ENCODE data around the gene SYTL3. TPM values are rescaled to one million over a fixed set of nuclear protein-coding genes. Genes with fewer than 3 reads are reported as not detected.
A peak's percentile ranks its signal among the peaks of the same experiment; 100 is the strongest.

The SYTL3 gene
- total RNA-seq, 1 experiment from 2014 or later = 0.65 TPM

GRCh38 chr6:158633127-158633526, 16.7 kb upstream of the SYTL3 start:
- peaks cover 65% of the 10 kb centered on the region for H3K36me3 Mint-ChIP-seq (ENCODE audit: insufficient read depth, unreplicated experiment)
- no peak for TF ChIP-seq CTCF (IDR thresholded peaks at IDR 0.05; ENCODE audit: unreplicated experiment)
- DNase-seq (ENCODE audit: unreplicated experiment) = no peak
- intact Hi-C loops (cut with micrococcal nuclease) = no loop called here
- H3K27ac Mint-ChIP-seq (ENCODE audit: low read depth, unreplicated experiment) = peak overlapping the region; percentile 81
- no peaks in the 10 kb centered on the region for H3K9me3 Mint-ChIP-seq (ENCODE audit: unreplicated experiment)
- H3K4me1 Mint-ChIP-seq (ENCODE audit: insufficient read depth, unreplicated experiment) = peaks cover 13% of the 10 kb centered on the region
- CTCF ChIA-PET = interaction anchor here (0.8 kb wide), 1 partner anchor 25 kb away, joined by 3 read pairs; no protein-coding TSS in a partner anchor
- BruUV-seq (replicated peaks) = no TSS peak
- no peaks in the 10 kb centered on the region for H3K27me3 Mint-ChIP-seq (ENCODE audit: insufficient read depth, unreplicated experiment)
- no peak overlapping the region for H3K4me3 Mint-ChIP-seq (ENCODE audit: unreplicated experiment)
- POLR2A ChIA-PET = interaction anchor here (0.8 to 6.5 kb wide), 2 partner anchors 9 to 74 kb away, joined by 3 to 41 read pairs; partner anchors contain the start of gene DYNLT1

GRCh38 chr6:158634695-158635426, 15.0 kb upstream of the SYTL3 start:
- Mint-ChIP-seq H3K27ac (ENCODE audit: low read depth, unreplicated experiment) (no peak overlapping the region), H3K36me3 (ENCODE audit: insufficient read depth, unreplicated experiment) (peaks cover 68% of the 10 kb centered on the region), H3K4me3 (ENCODE audit: unreplicated experiment) (no peak overlapping the region), H3K4me1 (ENCODE audit: insufficient read depth, unreplicated experiment) (peaks cover 13% of the 10 kb centered on the region), H3K9me3 (ENCODE audit: unreplicated experiment) (no peaks in the 10 kb centered on the region), H3K27me3 (ENCODE audit: insufficient read depth, unreplicated experiment) (no peaks in the 10 kb centered on the region)
- BruUV-seq (replicated peaks) = no TSS peak
- DNase-seq (ENCODE audit: unreplicated experiment) = no peak
- TF ChIP-seq CTCF (IDR thresholded peaks at IDR 0.05; ENCODE audit: unreplicated experiment) = no peak
- intact Hi-C loops (cut with micrococcal nuclease) = no loop called here
- ChIA-PET CTCF (interaction anchor here (0.8 to 1.2 kb wide), 2 partner anchors 30 to 57 kb away, joined by 3 read pairs; no protein-coding TSS in a partner anchor), POLR2A (interaction anchor here (0.8 kb wide), 2 partner anchors 8 to 56 kb away, joined by 3 read pairs; no protein-coding TSS in a partner anchor)

GRCh38 chr6:158635427-158636073, 14.3 kb upstream of the SYTL3 start:
- no peak for DNase-seq (ENCODE audit: unreplicated experiment)
- no TSS peak for BruUV-seq (replicated peaks)
- Mint-ChIP-seq H3K4me3 (ENCODE audit: unreplicated experiment) (no peak overlapping the region), H3K36me3 (ENCODE audit: insufficient read depth, unreplicated experiment) (peaks cover 68% of the 10 kb centered on the region), H3K4me1 (ENCODE audit: insufficient read depth, unreplicated experiment) (peaks cover 16% of the 10 kb centered on the region), H3K9me3 (ENCODE audit: unreplicated experiment) (no peaks in the 10 kb centered on the region), H3K27ac (ENCODE audit: low read depth, unreplicated experiment) (peak overlapping the region; percentile 59), H3K27me3 (ENCODE audit: insufficient read depth, unreplicated experiment) (no peaks in the 10 kb centered on the region)
- TF ChIP-seq CTCF (IDR thresholded peaks at IDR 0.05; ENCODE audit: unreplicated experiment) = no peak
- ChIA-PET POLR2A (interaction anchor here (0.8 kb wide), 1 partner anchor 55 kb away, joined by 3 read pairs; no protein-coding TSS in a partner anchor), CTCF (interaction anchor here (0.8 kb wide), 1 partner anchor 31 kb away, joined by 3 read pairs; no protein-coding TSS in a partner anchor)
- intact Hi-C loops (cut with micrococcal nuclease) = no loop called here

- intact Hi-C loops (cut with micrococcal nuclease) = no loop called here
- no peak for TF ChIP-seq CTCF (IDR thresholded peaks at IDR 0.05; ENCODE audit: unreplicated experiment)
- H3K4me3 Mint-ChIP-seq (ENCODE audit: unreplicated experiment) = no peak overlapping the region
- ChIA-PET POLR2A (no interaction called here), CTCF (no interaction called here)
- H3K36me3 Mint-ChIP-seq (ENCODE audit: insufficient read depth, unreplicated experiment) = peaks cover 61% of the 10 kb centered on the region
- no peaks in the 10 kb centered on the region for H3K9me3 Mint-ChIP-seq (ENCODE audit: unreplicated experiment)
- BruUV-seq (replicated peaks) = no TSS peak
- DNase-seq (ENCODE audit: unreplicated experiment) = no peak
- peaks cover 18% of the 10 kb centered on the region for H3K4me1 Mint-ChIP-seq (ENCODE audit: insufficient read depth, unreplicated experiment)
- H3K27ac Mint-ChIP-seq (ENCODE audit: low read depth, unreplicated experiment) = no peak overlapping the region
- no peaks in the 10 kb centered on the region for H3K27me3 Mint-ChIP-seq (ENCODE audit: insufficient read depth, unreplicated experiment)
Measured at GRCh38 chr6:158636778-158637177, 13.1 kb upstream of the SYTL3 start.

Data from MCF 10A (cell line).